Brain microvascular endothelial cell (primary cell): ENCODE results near the gene TSPAN32.

Experiments
- DNase-seq: peaks from one replicate; pipeline ENCODE4 v3.0.0-alpha.2; 2020
- H3K27ac ChIP-seq: fragments of 250-450 bp; sonication (Bioruptor Pico); 2 replicates; pipeline ENCODE4 v1.5.1; 2020; ENCODE audit warnings: mild to moderate bottlenecking, moderate library complexity
- H3K27me3 ChIP-seq: fragments of 250-450 bp; sonication (Bioruptor Pico); replicated peaks from 2 replicates; pipeline ENCODE4 v1.5.1; 2020; ENCODE audit warnings: mild to moderate bottlenecking
- H3K36me3 ChIP-seq: fragments of 250-450 bp; sonication (Bioruptor Pico); replicated peaks from 2 replicates; pipeline ENCODE4 v1.5.1; 2020; ENCODE audit warnings: mild to moderate bottlenecking
- H3K4me3 ChIP-seq: 2 replicates; pipeline ENCODE4 v1.5.1; 2011; ENCODE audit warnings: low read depth, mild to moderate bottlenecking, control low read depth, low read length, moderate library complexity
- in situ Hi-C: cut with HindIII; loops from 2 replicates; pipeline ENCODE4 v1.10.0; 2017; ENCODE audit warnings: low sequenced_read_pairs, low pct_ligation_motif_present
- TF ChIP-seq, protein P1 (sequence below): IDR thresholded peaks from 2 replicates; pipeline ENCODE4 v1.5.1; 2011; ENCODE audit warnings: low read depth, mild to moderate bottlenecking, moderate library complexity, low read length, control low read depth, inconsistent platforms; ENCODE audit errors: missing control alignments

TSPAN32 gene

DNA sequence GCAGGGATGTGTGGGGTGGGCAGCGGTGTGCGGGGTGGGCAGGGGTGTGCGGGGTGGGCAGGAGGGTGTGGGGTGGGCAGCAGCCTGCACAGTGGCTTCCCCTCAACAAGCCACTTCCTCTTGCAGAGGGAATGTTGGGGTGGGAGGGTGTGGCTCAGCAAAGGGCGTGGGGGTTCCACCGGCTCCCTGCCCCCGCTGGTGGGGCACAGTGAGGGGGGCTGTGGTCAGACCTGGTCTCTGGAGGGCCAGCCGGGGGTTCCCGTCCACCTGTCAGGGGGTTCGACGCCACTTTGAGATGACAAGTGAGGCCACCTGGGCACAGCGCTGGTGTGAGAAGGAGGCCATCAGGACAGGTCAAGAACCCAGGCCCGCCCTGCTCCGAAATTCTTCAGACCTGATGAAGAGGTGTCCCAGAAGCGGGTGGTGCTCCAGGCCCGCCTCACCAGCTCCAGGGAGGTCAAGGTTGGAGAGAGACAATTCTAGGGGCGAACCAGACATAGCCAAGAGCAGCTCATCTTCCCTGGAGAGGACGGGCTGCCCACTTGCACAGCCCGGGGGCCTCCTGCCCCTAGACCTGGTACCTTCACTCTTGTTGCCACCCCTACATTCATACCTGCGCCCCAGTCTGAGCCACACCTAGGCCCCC, 1.4 kb upstream of the TSPAN32 start:
- Histone ChIP-seq H3K27me3 (no peaks in the 10 kb centered on the region), H3K27ac (no peak overlapping the region), H3K4me3 (no peak overlapping the region), H3K36me3 (no peaks in the 10 kb centered on the region)
- in situ Hi-C loops = no loop called here
- TF ChIP-seq, protein P1, sequence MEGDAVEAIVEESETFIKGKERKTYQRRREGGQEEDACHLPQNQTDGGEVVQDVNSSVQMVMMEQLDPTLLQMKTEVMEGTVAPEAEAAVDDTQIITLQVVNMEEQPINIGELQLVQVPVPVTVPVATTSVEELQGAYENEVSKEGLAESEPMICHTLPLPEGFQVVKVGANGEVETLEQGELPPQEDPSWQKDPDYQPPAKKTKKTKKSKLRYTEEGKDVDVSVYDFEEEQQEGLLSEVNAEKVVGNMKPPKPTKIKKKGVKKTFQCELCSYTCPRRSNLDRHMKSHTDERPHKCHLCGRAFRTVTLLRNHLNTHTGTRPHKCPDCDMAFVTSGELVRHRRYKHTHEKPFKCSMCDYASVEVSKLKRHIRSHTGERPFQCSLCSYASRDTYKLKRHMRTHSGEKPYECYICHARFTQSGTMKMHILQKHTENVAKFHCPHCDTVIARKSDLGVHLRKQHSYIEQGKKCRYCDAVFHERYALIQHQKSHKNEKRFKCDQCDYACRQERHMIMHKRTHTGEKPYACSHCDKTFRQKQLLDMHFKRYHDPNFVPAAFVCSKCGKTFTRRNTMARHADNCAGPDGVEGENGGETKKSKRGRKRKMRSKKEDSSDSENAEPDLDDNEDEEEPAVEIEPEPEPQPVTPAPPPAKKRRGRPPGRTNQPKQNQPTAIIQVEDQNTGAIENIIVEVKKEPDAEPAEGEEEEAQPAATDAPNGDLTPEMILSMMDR = no peak
- DNase-seq = no peak

GRCh38 chr11:2300936-2301630, 730 bp upstream of the TSPAN32 start:
- no peaks in the 10 kb centered on the region for H3K27me3 ChIP-seq
- DNase-seq = no peak
- TF ChIP-seq, protein P1 = no peak
- H3K4me3 ChIP-seq = no peak overlapping the region
- no peak overlapping the region for H3K27ac ChIP-seq
- in situ Hi-C loops = no loop called here
- no peaks in the 10 kb centered on the region for H3K36me3 ChIP-seq

DNA sequence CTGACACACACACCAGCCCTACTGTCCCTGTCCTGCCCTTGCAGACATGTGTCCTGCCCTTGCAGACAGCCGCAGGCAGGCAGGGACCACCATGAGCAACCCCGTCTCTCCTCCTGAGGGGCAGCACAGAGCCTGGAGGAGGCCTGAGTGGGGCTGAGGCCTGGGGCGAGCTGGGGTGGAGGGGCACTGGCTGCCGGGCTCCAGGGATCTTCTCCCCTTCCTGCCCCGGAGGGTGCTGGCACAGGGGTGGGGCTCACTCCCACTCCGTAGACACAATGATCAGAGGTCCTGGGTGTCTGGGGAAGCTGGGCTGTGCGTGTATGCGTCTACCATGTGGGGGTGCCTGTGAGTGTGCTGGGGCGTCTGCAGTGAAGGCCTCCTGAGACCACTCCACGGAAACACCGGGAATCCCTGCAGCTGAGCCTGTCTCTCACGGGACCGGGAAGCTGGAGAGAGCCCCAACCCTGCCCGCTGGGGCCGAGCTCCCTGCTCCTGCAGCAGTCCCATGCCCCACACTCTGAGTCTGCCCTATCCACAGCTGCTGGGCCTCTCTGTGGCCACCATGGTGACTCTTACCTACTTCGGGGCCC, 588 bp downstream of the TSPAN32 start:
- in situ Hi-C loops = no loop called here
- DNase-seq = no peak
- Histone ChIP-seq H3K27ac (no peak overlapping the region), H3K4me3 (no peak overlapping the region), H3K27me3 (no peaks in the 10 kb centered on the region), H3K36me3 (no peaks in the 10 kb centered on the region)
- TF ChIP-seq, protein P1 = no peak

GRCh38 chr11:2302896-2303626, 1.2 kb downstream of the TSPAN32 start:
- no peak overlapping the region for H3K27ac ChIP-seq
- TF ChIP-seq, protein P1 = no peak
- no peaks in the 10 kb centered on the region for H3K36me3 ChIP-seq
- no peak overlapping the region for H3K4me3 ChIP-seq
- no peaks in the 10 kb centered on the region for H3K27me3 ChIP-seq
- in situ Hi-C loops = no loop called here
- DNase-seq = no peak

GRCh38 chr11:2303627-2304505, 2.1 kb downstream of the TSPAN32 start:
- no peaks in the 10 kb centered on the region for H3K27me3 ChIP-seq
- in situ Hi-C loops = no loop called here
- no peak for DNase-seq
- H3K27ac ChIP-seq = no peak overlapping the region
- TF ChIP-seq, protein P1 = no peak
- no peak overlapping the region for H3K4me3 ChIP-seq
- no peaks in the 10 kb centered on the region for H3K36me3 ChIP-seq
